Measurements from ENCODE around the gene STARD10. TPM values are rescaled to one million over a fixed set of nuclear protein-coding genes. Genes with fewer than 3 reads are reported as not detected.

STARD10 gene
- total RNA-seq, 3 donors from 2014 or later = 177 to 472 (median 306) TPM

GRCh38 chr11:72759468-72759985, 34.3 kb downstream of the STARD10 start:
- Histone ChIP-seq H3K9me3 (no peaks in the 10 kb centered on the region), H3K4me3 (no peak overlapping the region), H3K4me1 (ENCODE audit: low read depth) (peaks cover 6% of the 10 kb centered on the region), H3K36me3 (ENCODE audit: low read depth) (no peaks in the 10 kb centered on the region)
- no peak for TF ChIP-seq CTCF (IDR thresholded peaks at IDR 0.05)
- ATAC-seq (no peak), DNase-seq (no peak)
- intact Hi-C loops (cut with DNase I, micrococcal nuclease) = no loop called here

- Histone ChIP-seq H3K36me3 (ENCODE audit: low read depth) (no peaks in the 10 kb centered on the region), H3K9me3 (no peaks in the 10 kb centered on the region), H3K4me1 (ENCODE audit: low read depth) (peaks cover under 1% of the 10 kb centered on the region), H3K4me3 (no peak overlapping the region)
- intact Hi-C loops (cut with DNase I, micrococcal nuclease) = no loop called here
- DNase-seq (peak in 1 of 3 donors; percentile 54), ATAC-seq (peak; percentile 36)
- TF ChIP-seq CTCF (IDR thresholded peaks at IDR 0.05) = no peak
Observed at GRCh38 chr11:72758690-72759389, 35.0 kb downstream of the STARD10 start.

GRCh38 chr11:72758304-72758689, 35.5 kb downstream of the STARD10 start:
- DNase-seq (no peak), ATAC-seq (no peak)
- intact Hi-C loops (cut with DNase I, micrococcal nuclease) = no loop called here
- Histone ChIP-seq H3K36me3 (ENCODE audit: low read depth) (no peaks in the 10 kb centered on the region), H3K9me3 (no peaks in the 10 kb centered on the region), H3K4me1 (ENCODE audit: low read depth) (no peaks in the 10 kb centered on the region), H3K4me3 (no peak overlapping the region)
- TF ChIP-seq CTCF (IDR thresholded peaks at IDR 0.05) = no peak

- Histone ChIP-seq H3K9me3 (no peaks in the 10 kb centered on the region), H3K4me3 (no peak overlapping the region), H3K4me1 (ENCODE audit: low read depth) (peaks cover 10% of the 10 kb centered on the region), H3K36me3 (ENCODE audit: low read depth) (no peaks in the 10 kb centered on the region)
- no peak for TF ChIP-seq CTCF (IDR thresholded peaks at IDR 0.05)
- DNase-seq = no peak
- ATAC-seq = no peak
- intact Hi-C loops (cut with DNase I, micrococcal nuclease) = no loop called here
Observed at GRCh38 chr11:72755713-72756285, 38.0 kb downstream of the STARD10 start.

GRCh38 chr11:72754544-72755155, 39.2 kb downstream of the STARD10 start:
- Histone ChIP-seq H3K36me3 (ENCODE audit: low read depth) (no peaks in the 10 kb centered on the region), H3K4me1 (ENCODE audit: low read depth) (peaks cover 12% of the 10 kb centered on the region), H3K4me3 (no peak overlapping the region), H3K9me3 (no peaks in the 10 kb centered on the region)
- DNase-seq = no peak
- no peak for ATAC-seq
- intact Hi-C loops (cut with DNase I, micrococcal nuclease) = no loop called here
- no peak for TF ChIP-seq CTCF (IDR thresholded peaks at IDR 0.05)
